Activated CD4-positive, alpha-beta T cell treated with anti-CD3 and anti-CD28 coated beads, Interleukin-2, amount 50 U/mL, for 24 hours (primary cell): ENCODE measurements around the gene TOMM34.

Experiments used
- DNase-seq, 2 donors: peaks; one replicate each; pipeline ENCODE4 v3.0.0-alpha.2; 2020; ENCODE audit warnings: low read depth in 1 of 2, low spot score in 1 of 2

The TOMM34 gene

GRCh38 chr20:44936510-44936909 lies 23.7 kb downstream of the TOMM34 start:
- no peak for DNase-seq

- DNase-seq: no peak
Observed at GRCh38 chr20:44932916-44933315, 27.3 kb downstream of the TOMM34 start.

- no peak for DNase-seq
Observed at GRCh38 chr20:44931911-44932310, 28.3 kb downstream of the TOMM34 start.

GRCh38 chr20:44930517-44931168 lies 29.6 kb downstream of the TOMM34 start:
- no peak for DNase-seq

GRCh38 chr20:44928595-44928994 lies 31.6 kb downstream of the TOMM34 start:
- DNase-seq: no peak

- no peak for DNase-seq
Observed at GRCh38 chr20:44924541-44924940, 35.7 kb downstream of the TOMM34 start.

- no peak for DNase-seq
Observed at GRCh38 chr20:44921447-44921846, 38.8 kb downstream of the TOMM34 start.

GRCh38 chr20:44918761-44919160 lies 41.4 kb downstream of the TOMM34 start:
- DNase-seq: no peak

- DNase-seq: no peak
Observed at GRCh38 chr20:44918342-44918741, 41.9 kb downstream of the TOMM34 start.

GRCh38 chr20:44917399-44917798 lies 42.8 kb downstream of the TOMM34 start:
- DNase-seq: no peak

GRCh38 chr20:44916586-44916985 lies 43.6 kb downstream of the TOMM34 start:
- no peak for DNase-seq

- no peak for DNase-seq
Observed at GRCh38 chr20:44914924-44915323, 45.3 kb downstream of the TOMM34 start.

GRCh38 chr20:44912189-44912588 lies 48.0 kb downstream of the TOMM34 start:
- DNase-seq: no peak

GRCh38 chr20:44911264-44911921 lies 48.8 kb downstream of the TOMM34 start:
- DNase-seq: no peak

- no peak for DNase-seq
Observed at GRCh38 chr20:44910690-44911262, 49.4 kb downstream of the TOMM34 start.

- peak; percentile 42 to 72 for DNase-seq
Observed at GRCh38 chr20:44909872-44910689, 50.1 kb downstream of the TOMM34 start, which contains the start of gene PABPC1L. Gene PABPC1L (plus strand): TSS chr20:44910060. CDS start chr20:44910144, 84 bp downstream.

- DNase-seq: no peak
Observed at GRCh38 chr20:44908987-44909871, 51.0 kb downstream of the TOMM34 start.

GRCh38 chr20:44904377-44904776 lies 55.8 kb downstream of the TOMM34 start:
- no peak for DNase-seq

GRCh38 chr20:44901974-44902373 lies 58.2 kb downstream of the TOMM34 start:
- DNase-seq: no peak

- DNase-seq: no peak
Observed at GRCh38 chr20:44900231-44900854, 59.9 kb downstream of the TOMM34 start.
